H1 (cell line): ENCODE results near the gene NCAM1. TPM values are rescaled to one million over a fixed set of nuclear protein-coding genes. Genes with fewer than 3 reads are reported as not detected.

ENCODE experiments used
- CTCF ChIA-PET: fragments of 300-600 bp; sonication (Branson Sonifier 250); formaldehyde crosslinking; loops from one replicate; lab custom pipeline; 2021; ENCODE audit not compliant: partially characterized antibody; lab: Charles Lee
- POLR2A ChIA-PET: fragments of 300-600 bp; sonication (Branson Sonifier 250); formaldehyde crosslinking; loops from one replicate; lab custom pipeline; 2021; ENCODE audit warnings: inconsistent platforms; ENCODE audit not compliant: partially characterized antibody; lab: Charles Lee
- DNase-seq, 2 experiments: peaks; one replicate each; pipeline versions ENCODE4 v3.0.0 to v3.0.0-alpha.2; 2010 to 2022; ENCODE audit warnings: low spot score in 2 of 2, low read depth in 1 of 2, mixed read lengths in 1 of 2
- FAIRE-seq: peaks from 2 replicates; lab custom pipeline; 2011; peaks lifted over from hg19 to GRCh38; lab: Jason Lieb, UNC
- H2AFZ ChIP-seq: 2 replicates; pipeline ENCODE4 v1.8.1; 2012; ENCODE audit warnings: low read length, inconsistent platforms
- H2AK5ac ChIP-seq: 2 replicates; pipeline ENCODE4 v1.6.1; 2013; ENCODE audit warnings: low read depth, low read length
- H2BK120ac ChIP-seq: replicated peaks from 2 replicates; pipeline ENCODE3; 2013; ENCODE audit warnings: low read depth, low read length, inconsistent platforms
- H2BK12ac ChIP-seq: 2 replicates; pipeline ENCODE4 v1.6.1; 2013; ENCODE audit warnings: low read depth, low read length
- H2BK15ac ChIP-seq: 2 replicates; pipeline ENCODE4 v1.6.1; 2013; ENCODE audit warnings: low read length
- H2BK20ac ChIP-seq: 2 replicates; pipeline ENCODE4 v1.6.1; 2013; ENCODE audit warnings: low read length
- H2BK5ac ChIP-seq: 2 replicates; pipeline ENCODE4 v1.6.1; 2013; ENCODE audit warnings: low read depth, low read length
- H3K14ac ChIP-seq: 2 replicates; pipeline ENCODE4 v1.6.1; 2013; ENCODE audit warnings: inconsistent platforms; ENCODE audit not compliant: insufficient read length
- H3K18ac ChIP-seq: 2 replicates; pipeline ENCODE4 v1.6.1; 2013; ENCODE audit warnings: low read length; ENCODE audit errors: extremely low read depth
- H3K23ac ChIP-seq: 2 replicates; pipeline ENCODE4 v1.6.1; 2013; ENCODE audit warnings: inconsistent platforms; ENCODE audit not compliant: insufficient read length
- H3K23me2 ChIP-seq: 2 replicates; pipeline ENCODE4 v1.6.1; 2013; ENCODE audit warnings: low read depth, low read length
- H3K27ac ChIP-seq: 2 replicates; pipeline ENCODE4 v1.6.1; 2011; ENCODE audit warnings: low read depth, low read length, inconsistent platforms
- H3K27me3 ChIP-seq, 4 experiments: replicated peaks in 1 of 4; 1 replicate in 1 of 4; 2 replicates in 3 of 4; pipeline versions ENCODE4 v1.6.1 to v1.8.1; 2011 to 2013; ENCODE audit warnings: low read length in 3 of 4, mild to moderate bottlenecking in 3 of 4, inconsistent platforms in 2 of 4, mixed read lengths in 2 of 4, moderate library complexity in 1 of 4; ENCODE audit not compliant: control insufficient read depth in 3 of 4, insufficient read depth in 3 of 4; ENCODE audit errors: extremely low read depth in 1 of 4
- H3K36me3 ChIP-seq, 4 experiments: 2 replicates each; pipeline versions ENCODE4 v1.6.1 to v1.8.1; 2011 to 2013; ENCODE audit warnings: mild to moderate bottlenecking in 4 of 4, low read length in 3 of 4, moderate library complexity in 2 of 4, control low read depth in 1 of 4, inconsistent platforms in 1 of 4; ENCODE audit not compliant: insufficient read depth in 4 of 4, control insufficient read depth in 2 of 4
- H3K4ac ChIP-seq: replicated peaks from 2 replicates; pipeline ENCODE3; 2013; ENCODE audit warnings: low read length, low read depth, mixed read lengths, inconsistent platforms; ENCODE audit not compliant: insufficient read length
- H3K4me1 ChIP-seq, 4 experiments: replicated peaks in 1 of 4; 1 replicate in 1 of 4; 2 replicates in 3 of 4; pipeline versions ENCODE4 v1.6.1 to v1.8.1; 2011 to 2013; ENCODE audit warnings: low read length in 3 of 4, inconsistent platforms in 2 of 4, mixed read lengths in 1 of 4; ENCODE audit not compliant: insufficient read depth in 4 of 4, control insufficient read depth in 3 of 4
- H3K4me2 ChIP-seq, 2 experiments: 2 replicates each; pipeline versions ENCODE4 v1.6.1 to v1.8.1; 2011 to 2013; ENCODE audit warnings: low read depth in 2 of 2, low read length in 2 of 2, control low read depth in 1 of 2, inconsistent platforms in 1 of 2, mild to moderate bottlenecking in 1 of 2; ENCODE audit not compliant: insufficient read depth in 1 of 2
- H3K4me3 ChIP-seq, 4 experiments: fragments of 200-600, 300-600 bp in 1 of 4; sonication (generic), shearing (Covaris generic), sonication (Bioruptor Twin) in 1 of 4; 2 replicates each; pipeline versions ENCODE4 v1.5.1 to v1.8.1; 2011 to 2016; ENCODE audit warnings: low read length in 4 of 4, low read depth in 3 of 4, control low read depth in 2 of 4, inconsistent platforms in 2 of 4, mild to moderate bottlenecking in 2 of 4, mixed read lengths in 1 of 4, moderate library complexity in 1 of 4; ENCODE audit not compliant: insufficient read depth in 2 of 4; ENCODE audit errors: extremely low read depth in 1 of 4
- H3K56ac ChIP-seq: replicated peaks from 2 replicates; pipeline ENCODE3; 2013; ENCODE audit warnings: low read depth, mild to moderate bottlenecking, mixed read lengths, low read length, inconsistent platforms; ENCODE audit not compliant: insufficient read length
- H3K79me1 ChIP-seq: 2 replicates; pipeline ENCODE4 v1.6.1; 2013; ENCODE audit warnings: low read depth, low read length, control low read depth
- H3K79me2 ChIP-seq, 2 experiments: 2 replicates each; pipeline versions ENCODE4 v1.6.1 to v1.8.1; 2012 to 2013; ENCODE audit warnings: low read length in 2 of 2, mild to moderate bottlenecking in 2 of 2, inconsistent platforms in 1 of 2; ENCODE audit not compliant: insufficient read depth in 2 of 2, control insufficient read depth in 1 of 2
- H3K9ac ChIP-seq, 4 experiments: replicated peaks in 1 of 4; 1 replicate in 1 of 4; 2 replicates in 3 of 4; pipeline versions ENCODE4 v1.6.1 to v1.8.1; 2011 to 2013; ENCODE audit warnings: low read depth in 3 of 4, low read length in 3 of 4, control low read depth in 2 of 4, mild to moderate bottlenecking in 2 of 4, moderate library complexity in 2 of 4, inconsistent platforms in 1 of 4; ENCODE audit errors: extremely low read depth in 1 of 4
- H3K9me3 ChIP-seq, 2 experiments: 2 replicates each; pipeline versions ENCODE4 v1.6.1 to v1.8.1; 2012 to 2013; ENCODE audit warnings: mild to moderate bottlenecking in 2 of 2, moderate library complexity in 2 of 2, control low read depth in 1 of 2, inconsistent platforms in 1 of 2, low read depth in 1 of 2, low read length in 1 of 2, mixed read lengths in 1 of 2; ENCODE audit not compliant: insufficient read depth in 2 of 2
- H4K20me1 ChIP-seq, 2 experiments: replicated peaks in 1 of 2; 2 replicates each; pipeline versions ENCODE3 to v1.8.1; 2011 to 2013; ENCODE audit warnings: inconsistent platforms in 2 of 2, low read length in 2 of 2, mild to moderate bottlenecking in 1 of 2; ENCODE audit not compliant: insufficient read depth in 2 of 2, control insufficient read depth in 1 of 2
- H4K5ac ChIP-seq: 2 replicates; pipeline ENCODE4 v1.6.1; 2013; ENCODE audit warnings: low read length, low read depth, mixed read lengths, inconsistent platforms; ENCODE audit not compliant: insufficient read length
- H4K8ac ChIP-seq: 2 replicates; pipeline ENCODE4 v1.8.0; 2013; ENCODE audit warnings: mild to moderate bottlenecking, moderate library complexity, low read length, inconsistent platforms; ENCODE audit not compliant: insufficient read depth; ENCODE audit errors: extremely low read depth
- H4K91ac ChIP-seq: replicated peaks from 2 replicates; pipeline ENCODE3; 2013; ENCODE audit warnings: low read length, mixed read lengths, inconsistent platforms; ENCODE audit not compliant: insufficient read length
- JUN ChIP-seq: IDR thresholded peaks from 2 replicates; pipeline ENCODE4 v1.6.1; 2011; ENCODE audit warnings: low read depth, mild to moderate bottlenecking, improper control_type of control experiment, low read length
- YY1 ChIP-seq: IDR thresholded peaks from 2 replicates; pipeline ENCODE4 v1.6.1; 2011; ENCODE audit warnings: low read depth, mild to moderate bottlenecking, low read length
- WGBS, 2 experiments: shearing (Covaris generic) in 1 of 2; methylation state at CpG; one replicate each; pipeline versions ENCODE4 v1.1.6 to v1.1.7; 2013 to 2015; ENCODE audit warnings: low lambda C conversion rate in 2 of 2, mixed read lengths in 2 of 2, inconsistent platforms in 1 of 2, low coverage in 1 of 2, missing lambda C conversion rate in 1 of 2; ENCODE audit not compliant: insufficient replicate concordance in 2 of 2, insufficient coverage in 1 of 2, insufficient read length in 1 of 2; ENCODE audit errors: extremely low coverage in 1 of 2, missing lambda C conversion rate in 1 of 2; 5-methylcytosine and 5-hydroxymethylcytosine counted together
- polyA plus RNA-seq, 7 experiments: library from polyadenylated mRNA; depleted of rRNA in 3 of 7; stranded (reverse) in 5 of 7; unstranded in 2 of 7; fragments of >200 nt in 5 of 7; fragments of 200-250 nt in 2 of 7; gene quantifications; 1 replicate in 5 of 7; 2 replicates in 1 of 7; 4 replicates in 1 of 7; pipeline versions ENCODE4 v1.2.1 to v1.2.3, GENCODE V29; 2011 to 2013; ENCODE audit warnings: missing spikeins in 2 of 7, mixed read lengths in 2 of 7
- total RNA-seq: library from RNA; stranded (reverse); fragmentation: NEBNext Ultra II Directional; extraction: Animal tissue kit (Norgen Biotek cat#: 25700); gene quantifications from 2 replicates; pipeline ENCODE4 v1.2.1, GENCODE V29; 2021

NCAM1 gene
- total and polyA plus RNA-seq, 2 of the 8 experiments (the other 6 are each of a cell fraction or from before 2014, with no cell fraction given): 3.1 to 4.3 TPM

DNA sequence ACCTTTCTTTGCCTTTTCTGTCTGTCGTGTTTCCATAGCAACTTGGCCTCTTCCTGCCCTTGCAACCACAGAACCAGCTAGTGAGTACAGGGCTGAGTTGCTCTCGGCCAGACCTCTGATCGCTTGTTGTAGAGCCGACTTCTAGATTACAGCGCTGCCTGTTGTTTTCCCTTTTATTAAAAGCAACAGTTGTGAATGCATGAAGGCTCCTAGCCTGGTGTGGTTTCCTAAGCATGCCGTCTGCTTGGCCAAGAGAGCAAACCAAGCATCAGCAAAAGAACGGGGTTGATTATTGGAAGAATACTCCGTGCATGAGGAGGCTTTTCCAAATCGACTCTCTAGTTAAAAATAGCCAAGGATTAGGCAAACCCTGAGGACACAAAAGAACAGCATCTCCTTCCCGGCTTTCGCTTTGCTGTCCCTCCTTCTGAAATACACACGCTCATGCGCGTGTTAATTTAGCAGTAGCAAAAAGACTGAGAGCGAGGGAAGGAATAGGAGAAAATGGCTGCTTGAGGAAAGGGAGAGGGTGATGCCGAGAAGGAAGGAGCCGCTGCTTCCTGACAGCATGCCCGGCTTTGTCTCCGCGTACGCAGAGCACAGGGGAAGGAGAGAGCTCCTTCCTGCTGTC, 281.7 kb downstream of the NCAM1 start:
- Histone ChIP-seq H3K4me2 (peak overlapping the region; percentile 14 to 41; a peak in 3 of 4 replicates), H4K20me1 (no peaks in the 10 kb centered on the region), H3K23me2 (no peaks in the 10 kb centered on the region), H2BK120ac (no peak overlapping the region), H4K91ac (peak overlapping the region; percentile 37), H3K9ac (peak overlapping the region in 1 of 4 experiments; percentile 50; a peak in 1 of 7 replicates), H2AFZ (peak overlapping the region; percentile 99), H3K36me3 (no peaks in the 10 kb centered on the region), H2BK5ac (peak overlapping the region; percentile 35; the same call in 1 of the 2 replicates), H3K4ac (no peak overlapping the region), H3K27me3 (no peaks in the 10 kb centered on the region), H4K8ac (no peak overlapping the region), H2AK5ac (no peak overlapping the region), H3K4me3 (peak overlapping the region in 1 of 4 experiments; percentile 21; a peak in 1 of 8 replicates), H3K9me3 (no peaks in the 10 kb centered on the region), H3K18ac (no peak overlapping the region), H3K79me2 (no peaks in the 10 kb centered on the region), H3K56ac (no peak overlapping the region), H3K23ac (no peak overlapping the region), H3K14ac (no peak overlapping the region), H4K5ac (no peak overlapping the region), H2BK12ac (peak overlapping the region; percentile 61; the same call in 1 of the 2 replicates), H3K27ac (no peak overlapping the region; the same call in 1 of the 2 replicates), H2BK20ac (no peak overlapping the region), H3K4me1 (peaks cover 0 to 8% (median 6%) of the 10 kb centered on the region in 4 experiments; a peak in 4 of 7 replicates), H3K79me1 (no peaks in the 10 kb centered on the region), H2BK15ac (no peak overlapping the region)
- TF ChIP-seq JUN (no peak), YY1 (peak; percentile 75)
- 73% methylated on average over 21 of the region's 21 CpGs; no CpG with 5 or more reads in 1 of the 2 experiments for WGBS, 2 experiments
- FAIRE-seq (no peak), DNase-seq (no peak)
- ChIA-PET CTCF (interaction anchor here (0.8 to 1.7 kb wide), 6 partner anchors 11 to 789 kb away, joined by 3 to 4 read pairs (median 3); no protein-coding TSS in a partner anchor), POLR2A (no interaction called here)
